ENCODE data around the gene SLC35E4. TPM values are rescaled to one million over a fixed set of nuclear protein-coding genes. Genes with fewer than 3 reads are reported as not detected.

Gene SLC35E4
- total RNA-seq, 2 experiments from 2014 or later: 3.0 TPM

GRCh38 chr22:30648825-30649224 lies 13.2 kb downstream of the SLC35E4 start:
- Histone ChIP-seq H3K36me3 (ENCODE audit: insufficient read depth, low read length) (no peaks in the 10 kb centered on the region), H2AFZ (ENCODE audit: low read length) (no peak overlapping the region), H4K20me1 (ENCODE audit: insufficient read depth, low read length) (no peaks in the 10 kb centered on the region), H3K79me2 (ENCODE audit: insufficient read depth, low read depth, low read length) (no peaks in the 10 kb centered on the region), H3K4me3 (ENCODE audit: low read depth, low read length, poor library complexity, severe bottlenecking) (no peak overlapping the region), H3K4me2 (ENCODE audit: low read length) (no peak overlapping the region), H3K4me1 (ENCODE audit: insufficient read depth, low read length, poor library complexity, severe bottlenecking) (no peaks in the 10 kb centered on the region), H3K9me3 (ENCODE audit: low read length) (no peaks in the 10 kb centered on the region), H3K27ac (ENCODE audit: low read depth, low read length, poor library complexity, severe bottlenecking) (no peak overlapping the region), H3K9me2 (ENCODE audit: insufficient read depth, low read length) (no peaks in the 10 kb centered on the region)
- BruUV-seq (replicated peaks): no TSS peak
- POLR2A ChIA-PET: no interaction called here
- no peak for TF ChIP-seq EZH2phosphoT487 (IDR thresholded peaks at IDR 0.05; ENCODE audit: borderline replicate concordance, low read depth, low read length)
- no peak for TF ChIP-seq CTCF (conservative IDR thresholded peaks at IDR 0.05; ENCODE audit: low read length)
- no peak for DNase-seq (ENCODE audit: low spot score)
- intact Hi-C loops (cut with micrococcal nuclease; ENCODE audit: unreplicated experiment): no loop called here
- CTCF ChIA-PET (ENCODE audit: unreplicated experiment): no interaction called here

DNA sequence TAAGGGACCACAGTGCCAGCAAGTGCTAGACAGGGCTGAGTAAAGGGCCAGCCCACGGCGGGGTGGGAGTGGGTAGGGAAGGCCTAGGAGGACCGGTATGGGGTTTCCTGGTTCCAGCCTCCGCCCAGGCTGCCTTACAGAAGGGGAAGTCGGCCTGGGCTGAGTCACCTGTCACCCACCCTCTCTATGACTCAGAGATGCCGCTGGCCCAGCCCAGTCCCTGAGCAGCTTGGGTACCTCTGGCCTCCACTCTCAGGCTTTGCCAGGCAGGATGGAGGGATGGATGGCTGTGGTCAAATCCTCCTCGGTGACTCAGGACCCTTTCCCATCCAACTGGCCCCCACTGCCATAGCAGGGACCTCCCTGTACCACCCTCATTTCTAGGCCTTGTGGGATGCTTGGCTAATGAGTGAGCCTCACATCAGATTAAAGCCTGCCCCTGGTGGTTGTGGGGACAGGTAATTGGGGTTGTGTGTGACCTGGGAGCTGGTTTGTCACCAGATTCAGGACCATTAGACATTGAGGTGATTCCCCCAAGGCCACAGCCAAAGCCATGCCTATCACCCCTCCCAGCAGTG lies 13.9 kb downstream of the SLC35E4 start:
- no peak for DNase-seq (ENCODE audit: low spot score)
- Histone ChIP-seq H2AFZ (ENCODE audit: low read length) (no peak overlapping the region), H3K4me2 (ENCODE audit: low read length) (no peak overlapping the region), H3K79me2 (ENCODE audit: insufficient read depth, low read depth, low read length) (no peaks in the 10 kb centered on the region), H3K9me3 (ENCODE audit: low read length) (no peaks in the 10 kb centered on the region), H3K4me3 (ENCODE audit: low read depth, low read length, poor library complexity, severe bottlenecking) (no peak overlapping the region), H3K9me2 (ENCODE audit: insufficient read depth, low read length) (no peaks in the 10 kb centered on the region), H3K27ac (ENCODE audit: low read depth, low read length, poor library complexity, severe bottlenecking) (no peak overlapping the region), H3K4me1 (ENCODE audit: insufficient read depth, low read length, poor library complexity, severe bottlenecking) (no peaks in the 10 kb centered on the region), H4K20me1 (ENCODE audit: insufficient read depth, low read length) (no peaks in the 10 kb centered on the region), H3K36me3 (ENCODE audit: insufficient read depth, low read length) (no peaks in the 10 kb centered on the region)
- no TSS peak for BruUV-seq (replicated peaks)
- ChIA-PET CTCF (ENCODE audit: unreplicated experiment) (no interaction called here), POLR2A (no interaction called here)
- intact Hi-C loops (cut with micrococcal nuclease; ENCODE audit: unreplicated experiment): no loop called here
- no peak for TF ChIP-seq CTCF (conservative IDR thresholded peaks at IDR 0.05; ENCODE audit: low read length)
- TF ChIP-seq EZH2phosphoT487 (IDR thresholded peaks at IDR 0.05; ENCODE audit: borderline replicate concordance, low read depth, low read length): no peak

- Histone ChIP-seq H3K9me2 (ENCODE audit: insufficient read depth, low read length) (no peaks in the 10 kb centered on the region), H4K20me1 (ENCODE audit: insufficient read depth, low read length) (no peaks in the 10 kb centered on the region), H3K36me3 (ENCODE audit: insufficient read depth, low read length) (no peaks in the 10 kb centered on the region), H3K4me2 (ENCODE audit: low read length) (no peak overlapping the region), H3K9me3 (ENCODE audit: low read length) (no peaks in the 10 kb centered on the region), H3K27ac (ENCODE audit: low read depth, low read length, poor library complexity, severe bottlenecking) (no peak overlapping the region), H3K4me3 (ENCODE audit: low read depth, low read length, poor library complexity, severe bottlenecking) (no peak overlapping the region), H3K4me1 (ENCODE audit: insufficient read depth, low read length, poor library complexity, severe bottlenecking) (no peaks in the 10 kb centered on the region), H2AFZ (ENCODE audit: low read length) (no peak overlapping the region), H3K79me2 (ENCODE audit: insufficient read depth, low read depth, low read length) (no peaks in the 10 kb centered on the region)
- TF ChIP-seq EZH2phosphoT487 (IDR thresholded peaks at IDR 0.05; ENCODE audit: borderline replicate concordance, low read depth, low read length) (no peak), CTCF (conservative IDR thresholded peaks at IDR 0.05; ENCODE audit: low read length) (no peak)
- ChIA-PET CTCF (ENCODE audit: unreplicated experiment) (no interaction called here), POLR2A (interaction anchor here (0.6 kb wide), 1 partner anchor 13 kb away, joined by 4 read pairs; no protein-coding TSS in a partner anchor)
- intact Hi-C loops (cut with micrococcal nuclease; ENCODE audit: unreplicated experiment): no loop called here
- BruUV-seq (replicated peaks): no TSS peak
- DNase-seq (ENCODE audit: low spot score): no peak
These were observed 15.0 kb downstream of the SLC35E4 start for GRCh38 chr22:30650508-30651116.
